Measurements from ENCODE around the gene NIPSNAP3A. TPM values are rescaled to one million over a fixed set of nuclear protein-coding genes. Genes with fewer than 3 reads are reported as not detected.

NIPSNAP3A gene
- total RNA-seq, 1 experiment from 2014 or later: 6.9 TPM

GRCh38 chr9:104808035-104808614 lies 60.6 kb downstream of the NIPSNAP3A start:
- no peak overlapping the region for H3K4me3 ChIP-seq (replicated peaks in 1 of 2; ENCODE audit: low read depth in 1 of 2, low read length in 2 of 2)
- H4K20me1 ChIP-seq (ENCODE audit: insufficient read depth): no peaks in the 10 kb centered on the region
- BruUV-seq (replicated peaks): no TSS peak
- H3K4me1 ChIP-seq (ENCODE audit: control insufficient read depth in 1 of 2, insufficient read depth in 2 of 2, low read length in 2 of 2): no peaks in the 10 kb centered on the region
- ChIA-PET RAD21 (ENCODE audit: low non-redundant PET in 1 of 2, low total read pairs in 2 of 2, uncharacterized antibody in 2 of 2, unreplicated experiment in 2 of 2) (no interaction called here), POLR2A (no interaction called here), CTCF (interaction anchor here (1.4 kb wide), 1 partner anchor 55 kb away, joined by 3 read pairs; no protein-coding TSS in a partner anchor)
- no peak overlapping the region for H2AFZ ChIP-seq (ENCODE audit: low read depth, low read length, poor library complexity, severe bottlenecking)
- TF ChIP-seq RAD21 (IDR thresholded peaks at IDR 0.05; ENCODE audit: low read depth) (peak; percentile 42), ZFX (IDR thresholded peaks at IDR 0.05) (no peak)
- ATAC-seq (peak; percentile 60), DNase-seq (ENCODE audit: low read depth, low spot score) (no peak)
- no peaks in the 10 kb centered on the region for H3K79me2 ChIP-seq (ENCODE audit: insufficient read depth, low read length)
- no peaks in the 10 kb centered on the region for H3K9me3 ChIP-seq (ENCODE audit: control insufficient read depth in 1 of 2, insufficient read depth in 1 of 2, low read depth in 1 of 2, low read length in 2 of 2)
- intact Hi-C loops (cut with micrococcal nuclease): no loop called here
- no peak overlapping the region for H3K27ac ChIP-seq (ENCODE audit: low read depth, low read length)
- no peak overlapping the region for H3K4me2 ChIP-seq (ENCODE audit: low read length)
- H3K36me3 ChIP-seq (ENCODE audit: control insufficient read depth in 1 of 2, insufficient read depth in 2 of 2, low read length in 2 of 2): no peaks in the 10 kb centered on the region
- H3K27me3 ChIP-seq (ENCODE audit: insufficient read depth, low read length): no peaks in the 10 kb centered on the region
- H3K9ac ChIP-seq (ENCODE audit: low read length): no peak overlapping the region
- H3K9me2 ChIP-seq (ENCODE audit: insufficient read depth): no peaks in the 10 kb centered on the region

Other genes with a start within 250 kb of the NIPSNAP3A start
- not detected for gene OR13F1, start 243.4 kb upstream of the NIPSNAP3A start, total RNA-seq (2021; ENCODE audit: unreplicated experiment)
- gene OR13C4, start 220.5 kb upstream of the NIPSNAP3A start, total RNA-seq (2021; ENCODE audit: unreplicated experiment): not detected
- gene OR13C3, start 210.8 kb upstream of the NIPSNAP3A start, total RNA-seq (2021; ENCODE audit: unreplicated experiment): not detected
- not detected for gene OR13C8, start 178.5 kb upstream of the NIPSNAP3A start, total RNA-seq (2021; ENCODE audit: unreplicated experiment)
- gene OR13C5, start 148.3 kb upstream of the NIPSNAP3A start, total RNA-seq (2021; ENCODE audit: unreplicated experiment): not detected
- gene OR13C2, start 142.1 kb upstream of the NIPSNAP3A start, total RNA-seq (2021; ENCODE audit: unreplicated experiment): not detected
- not detected for gene OR13C9, start 129.5 kb upstream of the NIPSNAP3A start, total RNA-seq (2021; ENCODE audit: unreplicated experiment)
- gene OR13D1, start 53.2 kb upstream of the NIPSNAP3A start, total RNA-seq (2021; ENCODE audit: unreplicated experiment): not detected
- gene NIPSNAP3B, start 16.4 kb downstream of the NIPSNAP3A start, total RNA-seq (2021; ENCODE audit: unreplicated experiment): not detected
- gene ABCA1, start 180.5 kb downstream of the NIPSNAP3A start, total RNA-seq (2021; ENCODE audit: unreplicated experiment): 0.89 TPM

All from HCT116 (cell line).